ENCODE results near the gene KIF26A. TPM values are rescaled to one million over a fixed set of nuclear protein-coding genes. Genes with fewer than 3 reads are reported as not detected.
"Not testable (repeated sequence)": the region's sequence is repeated elsewhere in the genome, so short reads cannot be mapped to it uniquely, and the experiment has no call there.

The KIF26A gene
- total RNA-seq, 1 experiment from 2014 or later, result 5.5 TPM

- H3K27me3 ChIP-seq (replicated peaks; ENCODE audit: control insufficient read depth, insufficient read depth, low read length); H3K27me3 Mint-ChIP-seq (ENCODE audit: insufficient read depth, unreplicated experiment); H3K4me1 Mint-ChIP-seq (ENCODE audit: low read depth, unreplicated experiment); H3K36me3 Mint-ChIP-seq (ENCODE audit: insufficient read depth, unreplicated experiment); H3K4me1 ChIP-seq; H3K9me3 Mint-ChIP-seq (ENCODE audit: unreplicated experiment); POLR2A ChIA-PET; CTCF ChIA-PET; H3K4me3 ChIP-seq (ENCODE audit: low read depth, low read length); H3K36me3 ChIP-seq (ENCODE audit: control insufficient read depth, insufficient read depth, low read length); intact Hi-C loops (cut with micrococcal nuclease; ENCODE audit: unreplicated experiment); H3K27ac Mint-ChIP-seq (ENCODE audit: unreplicated experiment); DNase-seq; BruUV-seq (replicated peaks); H3K9me3 ChIP-seq; H3K4me3 Mint-ChIP-seq (ENCODE audit: unreplicated experiment): not testable (repeated sequence)
Measured at GRCh38 chr14:104209071-104209470, 70.7 kb downstream of the KIF26A start.

GRCh38 chr14:104209985-104210816, 71.8 kb downstream of the KIF26A start:
- no peaks in the 10 kb centered on the region for H3K9me3 Mint-ChIP-seq (ENCODE audit: unreplicated experiment)
- intact Hi-C loops (cut with micrococcal nuclease; ENCODE audit: unreplicated experiment), result no loop called here
- CTCF ChIA-PET, result no interaction called here
- H3K4me1 Mint-ChIP-seq (ENCODE audit: low read depth, unreplicated experiment), result no peaks in the 10 kb centered on the region
- H3K27me3 Mint-ChIP-seq (ENCODE audit: insufficient read depth, unreplicated experiment), result peaks cover 6% of the 10 kb centered on the region
- H3K4me3 Mint-ChIP-seq (ENCODE audit: unreplicated experiment), result no peak overlapping the region
- no TSS peak for BruUV-seq (replicated peaks)
- H3K27ac Mint-ChIP-seq (ENCODE audit: unreplicated experiment), result no peak overlapping the region
- no peak overlapping the region for H3K4me3 ChIP-seq (ENCODE audit: low read depth, low read length)
- no peaks in the 10 kb centered on the region for H3K4me1 ChIP-seq
- no peaks in the 10 kb centered on the region for H3K27me3 ChIP-seq (replicated peaks; ENCODE audit: control insufficient read depth, insufficient read depth, low read length)
- no peaks in the 10 kb centered on the region for H3K36me3 ChIP-seq (ENCODE audit: control insufficient read depth, insufficient read depth, low read length)
- no peak for DNase-seq
- no peaks in the 10 kb centered on the region for H3K9me3 ChIP-seq
- no peak for TF ChIP-seq CTCF (IDR thresholded peaks at IDR 0.05; ENCODE audit: insufficient read depth in 1 of 2, low read depth in 1 of 2, low read length in 1 of 2, severe bottlenecking in 1 of 2, unreplicated experiment in 1 of 2)
- POLR2A ChIA-PET, result no interaction called here
- H3K36me3 Mint-ChIP-seq (ENCODE audit: insufficient read depth, unreplicated experiment), result no peaks in the 10 kb centered on the region

- H3K36me3 Mint-ChIP-seq (ENCODE audit: insufficient read depth, unreplicated experiment), result no peaks in the 10 kb centered on the region
- CTCF ChIA-PET, result no interaction called here
- no peaks in the 10 kb centered on the region for H3K4me1 ChIP-seq
- no peaks in the 10 kb centered on the region for H3K9me3 Mint-ChIP-seq (ENCODE audit: unreplicated experiment)
- POLR2A ChIA-PET, result no interaction called here
- H3K27me3 Mint-ChIP-seq (ENCODE audit: insufficient read depth, unreplicated experiment), result peaks cover 6% of the 10 kb centered on the region
- H3K4me1 Mint-ChIP-seq (ENCODE audit: low read depth, unreplicated experiment), result no peaks in the 10 kb centered on the region
- H3K9me3 ChIP-seq, result no peaks in the 10 kb centered on the region
- no TSS peak for BruUV-seq (replicated peaks)
- no peak for TF ChIP-seq CTCF (IDR thresholded peaks at IDR 0.05; ENCODE audit: insufficient read depth in 1 of 2, low read depth in 1 of 2, low read length in 1 of 2, severe bottlenecking in 1 of 2, unreplicated experiment in 1 of 2)
- H3K4me3 ChIP-seq (ENCODE audit: low read depth, low read length), result no peak overlapping the region
- intact Hi-C loops (cut with micrococcal nuclease; ENCODE audit: unreplicated experiment), result no loop called here
- H3K4me3 Mint-ChIP-seq (ENCODE audit: unreplicated experiment), result no peak overlapping the region
- DNase-seq, result no peak
- H3K27ac Mint-ChIP-seq (ENCODE audit: unreplicated experiment), result no peak overlapping the region
- no peaks in the 10 kb centered on the region for H3K36me3 ChIP-seq (ENCODE audit: control insufficient read depth, insufficient read depth, low read length)
- no peaks in the 10 kb centered on the region for H3K27me3 ChIP-seq (replicated peaks; ENCODE audit: control insufficient read depth, insufficient read depth, low read length)
Measured at GRCh38 chr14:104210817-104211195, 72.4 kb downstream of the KIF26A start.
